ENCODE results near the gene KIF26A. TPM values are rescaled to one million over a fixed set of nuclear protein-coding genes. Genes with fewer than 3 reads are reported as not detected.

KIF26A gene
- total and polyA plus RNA-seq, 2 of the 4 experiments (the other 2 are of a cell fraction): not detected

DNA sequence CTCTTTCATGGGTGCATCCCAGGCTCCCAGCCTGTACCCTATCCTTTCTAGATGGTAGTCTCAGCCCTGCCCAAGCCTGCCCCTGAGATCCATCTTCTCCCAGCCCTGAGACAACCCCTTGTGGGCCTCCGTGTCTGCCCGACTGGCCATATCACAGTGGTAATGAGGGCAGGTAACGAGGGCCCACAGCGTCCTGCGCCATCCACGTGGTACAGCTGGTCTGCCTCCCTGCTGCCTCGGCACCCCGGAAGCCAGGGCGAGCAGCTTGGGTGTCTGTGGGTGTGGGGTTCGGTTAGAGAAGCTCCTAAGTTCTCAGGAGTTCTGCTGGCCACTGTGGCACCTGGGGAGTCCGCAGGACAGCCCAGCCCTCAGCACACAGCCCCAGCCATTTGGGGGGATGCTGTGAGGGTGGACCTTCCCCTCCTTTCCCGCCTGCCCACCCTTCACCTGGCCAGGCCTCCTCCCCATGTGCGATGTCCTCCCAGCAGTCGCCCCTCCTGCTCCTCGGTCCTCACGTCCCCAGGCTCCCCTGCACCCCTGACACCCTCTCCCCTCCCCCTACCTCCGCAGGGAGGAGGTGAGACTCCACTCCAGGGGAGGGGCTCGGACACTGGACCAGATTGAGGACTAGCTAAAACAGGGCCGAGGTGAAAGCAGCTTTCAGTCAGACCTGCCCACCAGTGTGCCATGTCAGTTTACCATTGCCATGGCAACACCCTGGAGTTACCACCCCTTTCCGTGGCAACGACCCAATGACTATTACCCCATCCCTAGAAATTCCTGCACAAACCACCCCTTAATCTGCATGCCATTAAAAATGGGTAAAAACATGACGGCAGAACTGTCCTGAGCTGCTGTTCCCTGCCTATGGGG is 69.0 kb downstream of the KIF26A start:
- Histone ChIP-seq H2BK5ac (ENCODE audit: low read depth, low read length, poor library complexity, severe bottlenecking) (no peak overlapping the region), H3K27ac (ENCODE audit: insufficient read depth, low read length) (no peak overlapping the region), H3K4ac (ENCODE audit: low read depth, low read length) (no peak overlapping the region), H2BK120ac (ENCODE audit: low read depth, low read length) (no peak overlapping the region), H3K18ac (ENCODE audit: low read depth, low read length) (no peak overlapping the region), H3K9me3 (ENCODE audit: control insufficient read depth, insufficient read depth, low read length) (peaks cover 65% of the 10 kb centered on the region), H2BK15ac (ENCODE audit: low read depth, low read length) (no peak overlapping the region), H3K4me2 (ENCODE audit: low read depth, low read length) (no peak overlapping the region), H3K14ac (replicated peaks; ENCODE audit: low read depth, low read length) (no peak overlapping the region), H4K91ac (ENCODE audit: insufficient read depth, low read depth, low read length) (no peak overlapping the region), H2AFZ (replicated peaks; ENCODE audit: low read length, poor library complexity) (no peak overlapping the region), H3K27me3 (ENCODE audit: control insufficient read depth, insufficient read depth, low read length) (no peaks in the 10 kb centered on the region), H4K20me1 (ENCODE audit: insufficient read depth, low read length) (no peaks in the 10 kb centered on the region), H3K79me1 (ENCODE audit: low read depth in 1 of 2, low read length in 2 of 2) (no peaks in the 10 kb centered on the region), H2BK20ac (ENCODE audit: low read depth, low read length) (no peak overlapping the region), H2AK9ac (replicated peaks; ENCODE audit: low read depth, low read length, poor library complexity) (no peak overlapping the region), H3K36me3 (ENCODE audit: control insufficient read depth, insufficient read depth, low read length) (no peaks in the 10 kb centered on the region), H3K4me3 (ENCODE audit: insufficient read depth, low read depth, low read length) (no peak overlapping the region), H3K9ac (ENCODE audit: low read depth, low read length) (no peak overlapping the region), H4K8ac (ENCODE audit: low read depth in 2 of 2, low read length in 2 of 2) (no peak overlapping the region), H4K5ac (ENCODE audit: low read depth, low read length) (no peak overlapping the region), H2AK5ac (ENCODE audit: low read depth, low read length) (no peak overlapping the region), H3K4me1 (ENCODE audit: control insufficient read depth, insufficient read depth, low read length) (no peaks in the 10 kb centered on the region), H3K56ac (ENCODE audit: extremely low read depth, insufficient read depth, low read length) (no peak overlapping the region), H3K23ac (ENCODE audit: low read depth, low read length) (no peak overlapping the region), H3K9me1 (ENCODE audit: insufficient read depth, low read length) (no peaks in the 10 kb centered on the region)
- intact Hi-C loops (cut with micrococcal nuclease) (no loop called here), dilution Hi-C loops (cut with HindIII; ENCODE audit: low sequenced_read_pairs, unreplicated experiment) (no loop called here), in situ Hi-C loops (cut with MboI; ENCODE audit: low sequenced_read_pairs) (no loop called here)
- no TSS peak for BruUV-seq (replicated peaks)
- ATAC-seq (ENCODE audit: low read depth) (no peak), DNase-seq (no peak)
- POLR2A ChIA-PET (ENCODE audit: unreplicated experiment): no interaction called here
- CTCF ChIA-PET: no interaction called here
- WGBS, 2 experiments (ENCODE audit: extremely low coverage in 2 of 2, insufficient read length in 1 of 2): 55% methylated on average over 2 of the region's 22 CpGs; no CpG with 5 or more reads in 1 of the 2 experiments
- TF ChIP-seq CHD1 (IDR thresholded peaks at IDR 0.05; ENCODE audit: low read depth, low read length): no peak
- TF ChIP-seq FOS (IDR thresholded peaks at IDR 0.05; ENCODE audit: low read depth, low read length): no peak
- TF ChIP-seq MXI1 (IDR thresholded peaks at IDR 0.05; ENCODE audit: borderline replicate concordance, low read depth, low read length): no peak
- TF ChIP-seq, protein P1, sequence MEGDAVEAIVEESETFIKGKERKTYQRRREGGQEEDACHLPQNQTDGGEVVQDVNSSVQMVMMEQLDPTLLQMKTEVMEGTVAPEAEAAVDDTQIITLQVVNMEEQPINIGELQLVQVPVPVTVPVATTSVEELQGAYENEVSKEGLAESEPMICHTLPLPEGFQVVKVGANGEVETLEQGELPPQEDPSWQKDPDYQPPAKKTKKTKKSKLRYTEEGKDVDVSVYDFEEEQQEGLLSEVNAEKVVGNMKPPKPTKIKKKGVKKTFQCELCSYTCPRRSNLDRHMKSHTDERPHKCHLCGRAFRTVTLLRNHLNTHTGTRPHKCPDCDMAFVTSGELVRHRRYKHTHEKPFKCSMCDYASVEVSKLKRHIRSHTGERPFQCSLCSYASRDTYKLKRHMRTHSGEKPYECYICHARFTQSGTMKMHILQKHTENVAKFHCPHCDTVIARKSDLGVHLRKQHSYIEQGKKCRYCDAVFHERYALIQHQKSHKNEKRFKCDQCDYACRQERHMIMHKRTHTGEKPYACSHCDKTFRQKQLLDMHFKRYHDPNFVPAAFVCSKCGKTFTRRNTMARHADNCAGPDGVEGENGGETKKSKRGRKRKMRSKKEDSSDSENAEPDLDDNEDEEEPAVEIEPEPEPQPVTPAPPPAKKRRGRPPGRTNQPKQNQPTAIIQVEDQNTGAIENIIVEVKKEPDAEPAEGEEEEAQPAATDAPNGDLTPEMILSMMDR (conservative IDR thresholded peaks at IDR 0.05; ENCODE audit: low read depth, low read length): no peak
- TF ChIP-seq RAD21 (IDR thresholded peaks at IDR 0.05; ENCODE audit: low read length): no peak
- no peak for TF ChIP-seq SMC3 (IDR thresholded peaks at IDR 0.05; ENCODE audit: low read depth, low read length)
- TF ChIP-seq BHLHE40 (IDR thresholded peaks at IDR 0.05; ENCODE audit: low read depth, low read length): no peak
- no peak for TF ChIP-seq MAZ (IDR thresholded peaks at IDR 0.05; ENCODE audit: borderline replicate concordance, low read depth, low read length)
- TF ChIP-seq, protein P2, sequence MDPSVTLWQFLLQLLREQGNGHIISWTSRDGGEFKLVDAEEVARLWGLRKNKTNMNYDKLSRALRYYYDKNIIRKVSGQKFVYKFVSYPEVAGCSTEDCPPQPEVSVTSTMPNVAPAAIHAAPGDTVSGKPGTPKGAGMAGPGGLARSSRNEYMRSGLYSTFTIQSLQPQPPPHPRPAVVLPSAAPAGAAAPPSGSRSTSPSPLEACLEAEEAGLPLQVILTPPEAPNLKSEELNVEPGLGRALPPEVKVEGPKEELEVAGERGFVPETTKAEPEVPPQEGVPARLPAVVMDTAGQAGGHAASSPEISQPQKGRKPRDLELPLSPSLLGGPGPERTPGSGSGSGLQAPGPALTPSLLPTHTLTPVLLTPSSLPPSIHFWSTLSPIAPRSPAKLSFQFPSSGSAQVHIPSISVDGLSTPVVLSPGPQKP (IDR thresholded peaks at IDR 0.05; ENCODE audit: borderline replicate concordance, low read depth, low read length): no peak
- no peak for TF ChIP-seq MAFK (IDR thresholded peaks at IDR 0.05; ENCODE audit: low read depth, low read length)
- no peak for TF ChIP-seq NFE2L2 (IDR thresholded peaks at IDR 0.05; ENCODE audit: low read depth, low read length)

All from IMR-90 (cell line).